Liver (tissue), 9 donors: Measurements from ENCODE around the gene HLCS. TPM values are rescaled to one million over a fixed set of nuclear protein-coding genes. Genes with fewer than 3 reads are reported as not detected.
"Not testable (repeated sequence)": the region's sequence is repeated elsewhere in the genome, so short reads cannot be mapped to it uniquely, and the experiment has no call there.

ENCODE experiments used
- DNase-seq: peaks from one replicate; pipeline ENCODE4 v3.0.0-alpha.2; 2017; ENCODE audit warnings: low spot score
- H3K27ac ChIP-seq, 2 donors: one replicate each; pipeline ENCODE4 v1.7.0; 2013; ENCODE audit warnings: inconsistent platforms in 2 of 2, low read length in 2 of 2, control low read depth in 1 of 2, low read depth in 1 of 2, mild to moderate bottlenecking in 1 of 2
- H3K27me3 ChIP-seq, 4 donors: one replicate each; pipeline versions ENCODE4 v1.6.1 to v1.7.0; 2013; ENCODE audit warnings: low read length in 3 of 4, inconsistent platforms in 1 of 4, mild to moderate bottlenecking in 1 of 4, moderate library complexity in 1 of 4; ENCODE audit not compliant: control insufficient read depth in 4 of 4, insufficient read depth in 4 of 4
- H3K36me3 ChIP-seq, 4 donors: one replicate each; pipeline versions ENCODE4 v1.6.1 to v1.7.0; 2013; ENCODE audit warnings: low read length in 3 of 4, mild to moderate bottlenecking in 3 of 4, low read depth in 1 of 4, moderate library complexity in 1 of 4; ENCODE audit not compliant: control insufficient read depth in 4 of 4, insufficient read depth in 3 of 4
- H3K4me1 ChIP-seq, 4 donors: one replicate each; pipeline versions ENCODE4 v1.6.1 to v1.7.0; 2013; ENCODE audit warnings: low read length in 3 of 4, mild to moderate bottlenecking in 3 of 4, moderate library complexity in 1 of 4; ENCODE audit not compliant: control insufficient read depth in 4 of 4, insufficient read depth in 4 of 4
- H3K4me3 ChIP-seq, 3 donors: one replicate each; pipeline versions ENCODE4 v1.6.1 to v1.7.0; 2013; ENCODE audit warnings: low read length in 3 of 3, control low read depth in 1 of 3, low read depth in 1 of 3, mild to moderate bottlenecking in 1 of 3
- H3K9ac ChIP-seq, 2 donors: one replicate each; pipeline ENCODE4 v1.7.0; 2013; ENCODE audit warnings: low read length in 2 of 2, mild to moderate bottlenecking in 2 of 2, moderate library complexity in 2 of 2, control low read depth in 1 of 2, low read depth in 1 of 2
- H3K9me3 ChIP-seq, 4 donors: one replicate each; pipeline versions ENCODE4 v1.6.1 to v1.7.0; 2013; ENCODE audit warnings: low read length in 3 of 4; ENCODE audit not compliant: control insufficient read depth in 4 of 4
- CTCF ChIP-seq: fragments of 150-350 bp; IDR thresholded peaks from 2 replicates; pipeline ENCODE4 v1.5.1; 2017; ENCODE audit warnings: improper control_type of control experiment, low read depth, low read length; ENCODE audit not compliant: missing input control
- FOXA1 ChIP-seq: IDR thresholded peaks from 2 replicates; pipeline ENCODE4 v1.6.1; 2016; ENCODE audit warnings: antibody characterized with exemption
- FOXA2 ChIP-seq: IDR thresholded peaks from 2 replicates; pipeline ENCODE4 v1.6.1; 2016; ENCODE audit warnings: antibody characterized with exemption
- HNF4A ChIP-seq, 2 donors: conservative IDR thresholded peaks; 2 replicates each; pipeline ENCODE4 v1.6.1; 2016; ENCODE audit warnings: antibody characterized with exemption in 2 of 2, mild to moderate bottlenecking in 2 of 2
- HNF4G ChIP-seq: IDR thresholded peaks from 2 replicates; pipeline ENCODE4 v1.6.1; 2016; ENCODE audit warnings: antibody characterized with exemption
- MAX ChIP-seq: IDR thresholded peaks from 2 replicates; pipeline ENCODE4 v1.6.1; 2016; ENCODE audit warnings: antibody characterized with exemption
- REST ChIP-seq: IDR thresholded peaks from 2 replicates; pipeline ENCODE4 v1.6.1; 2016; ENCODE audit warnings: antibody characterized with exemption, mild to moderate bottlenecking
- RXRA ChIP-seq, 2 donors: IDR thresholded peaks; 2 replicates each; pipeline ENCODE4 v1.6.1; 2017 to 2018; ENCODE audit warnings: antibody characterized with exemption in 2 of 2, mild to moderate bottlenecking in 1 of 2
- SP1 ChIP-seq: IDR thresholded peaks from 2 replicates; pipeline ENCODE4 v1.6.1; 2018; ENCODE audit warnings: antibody characterized with exemption, mild to moderate bottlenecking
- YY1 ChIP-seq: IDR thresholded peaks from 2 replicates; pipeline ENCODE4 v1.6.1; 2016; ENCODE audit warnings: antibody characterized with exemption, mild to moderate bottlenecking
- ZBTB33 ChIP-seq: IDR thresholded peaks from 2 replicates; pipeline ENCODE4 v1.6.1; 2016; ENCODE audit warnings: antibody characterized with exemption
- WGBS: extraction: QIAGEN DNeasy Blood & Tissue Kit; methylation state at CpG from one replicate; pipeline ENCODE4 v1.1.7; 2013; 5-methylcytosine and 5-hydroxymethylcytosine counted together
- polyA plus RNA-seq, 2 donors: library from polyadenylated mRNA; stranded (reverse) in 1 of 2; unstranded in 1 of 2; fragments of 200-250 nt in 1 of 2; fragments of >200 nt in 1 of 2; fragmentation: Nextera tagmentation in 1 of 2; extraction: Ambion mirVana in 1 of 2; gene quantifications; one replicate each; pipeline versions ENCODE4 v1.2.1 to v1.2.3, GENCODE V29; 2013 to 2015
- total RNA-seq, 2 donors: library from RNA; depleted of rRNA; stranded (reverse); fragments of >200 nt; gene quantifications; one replicate each; pipeline ENCODE4 v1.2.3, GENCODE V29; 2014
- donor health status: healthy.
- donor health status: healthy.
- donor health status: healthy.
- donor health status: healthy.
- donor health status: healthy.

Gene HLCS
- total and polyA plus RNA-seq, 4 donors, result 6.6 to 22.5 (median 8.3) TPM

GRCh38 chr21:36817732-36818450 lies 148.6 kb downstream of the HLCS start (continued):
- no peak for TF ChIP-seq HNF4G
- TF ChIP-seq FOXA2, result no peak
- no peak for TF ChIP-seq CTCF

GRCh38 chr21:36816561-36817130 lies 149.8 kb downstream of the HLCS start:
- Histone ChIP-seq H3K27me3 (no peaks in the 10 kb centered on the region), H3K4me1 (no peaks in the 10 kb centered on the region), H3K9ac (no peak overlapping the region), H3K9me3 (no peaks in the 10 kb centered on the region), H3K27ac (no peak overlapping the region), H3K4me3 (no peak overlapping the region), H3K36me3 (peaks cover 0 to 1% (median 0%) of the 10 kb centered on the region in 4 donors)
- WGBS, result 90% methylated on average over 9 of the region's 9 CpGs
- DNase-seq, result no peak
- no peak for TF ChIP-seq MAX
- no peak for TF ChIP-seq REST
- TF ChIP-seq RXRA (IDR thresholded peaks at IDR 0.05), result no peak
- TF ChIP-seq FOXA2, result no peak
- TF ChIP-seq HNF4G, result no peak
- no peak for TF ChIP-seq SP1
- TF ChIP-seq YY1, result no peak
- no peak for TF ChIP-seq FOXA1
- no peak for TF ChIP-seq CTCF
- no peak for TF ChIP-seq ZBTB33
- no peak for TF ChIP-seq HNF4A (conservative IDR thresholded peaks at IDR 0.05)

- DNase-seq, H3K27ac ChIP-seq, H3K36me3 ChIP-seq, H3K4me1 ChIP-seq, H3K9ac ChIP-seq, H3K27me3 ChIP-seq, H3K4me3 ChIP-seq, H3K9me3 ChIP-seq: not testable (repeated sequence)
These were observed 150.4 kb downstream of the HLCS start for GRCh38 chr21:36816026-36816425.
